A549 (cell line): ENCODE measurements around the gene GJA10. TPM values are rescaled to one million over a fixed set of nuclear protein-coding genes. Genes with fewer than 3 reads are reported as not detected.

Experiments
- ATAC-seq, 2 experiments: fragments of 200-7000 bp in 1 of 2; fragments of >200 bp in 1 of 2; cut with Nextera tagmentation in 1 of 2; cut with Tn5 transposase in 1 of 2; 3 replicates each; pipeline versions ENCODE4 v1.8.0 to v1.9.1; 2018 to 2020; ENCODE audit warnings: mild to moderate bottlenecking in 1 of 2, moderate library complexity in 1 of 2
- CTCF ChIA-PET: fragments of 300-600 bp; sonication (Branson Sonifier 250); formaldehyde crosslinking; extraction: SDS; loops from one replicate; lab custom pipeline; 2021; ENCODE audit warnings: antibody characterized with exemption, inconsistent platforms; lab: Yijun Ruan, JAX
- POLR2A ChIA-PET: fragments of 350-600 bp; formaldehyde crosslinking; extraction: SDS; loops from one replicate; lab custom pipeline; 2021; ENCODE audit warnings: antibody characterized with exemption, inconsistent platforms; lab: Yijun Ruan, JAX
- DNase-seq, 2 experiments: peaks; one replicate each; pipeline versions ENCODE4 v3.0.0 to v3.0.0-alpha.2; 2011 to 2016; ENCODE audit warnings: low read depth in 1 of 2, low spot score in 1 of 2
- FAIRE-seq: peaks from 2 replicates; lab custom pipeline; 2011; peaks lifted over from hg19 to GRCh38; lab: Jason Lieb, UNC
- H3K27ac ChIP-seq, 2 experiments: fragments of >200 bp; sonication (Bioruptor Twin); formaldehyde crosslinking; 3 replicates each; pipeline ENCODE4 v1.5.1; 2016 to 2017
- H3K4me1 ChIP-seq: fragments of >200 bp; sonication (Bioruptor Twin); formaldehyde crosslinking; 3 replicates; pipeline ENCODE4 v1.6.1; 2016
- H3K4me2 ChIP-seq: fragments of >200 bp; sonication (Bioruptor Twin); formaldehyde crosslinking; 3 replicates; pipeline ENCODE4 v1.6.1; 2016
- H3K4me3 ChIP-seq: fragments of >200 bp; sonication (Bioruptor Twin); formaldehyde crosslinking; 3 replicates; pipeline ENCODE4 v1.5.1; 2016
- H3K9me3 ChIP-seq: fragments of >200 bp; sonication (Bioruptor Twin); formaldehyde crosslinking; 3 replicates; pipeline ENCODE4 v1.6.1; 2016
- BHLHE40 ChIP-seq: IDR thresholded peaks from 2 replicates; pipeline ENCODE4 v1.6.1; 2012; ENCODE audit warnings: low read depth, low read length, inconsistent platforms
- CEBPB ChIP-seq, 2 experiments: fragments of >200 bp in 1 of 2; sonication (Bioruptor Twin) in 1 of 2; formaldehyde crosslinking in 1 of 2; IDR thresholded peaks; 2 replicates each; pipeline ENCODE4 v1.6.1; 2012 to 2016
- CHD2 ChIP-seq: fragments of 150-350 bp; IDR thresholded peaks from 2 replicates; pipeline ENCODE4 v1.6.1; 2014; ENCODE audit warnings: low read length; ENCODE audit not compliant: partially characterized antibody
- CTCF ChIP-seq: fragments of >200 bp; sonication (Bioruptor Twin); formaldehyde crosslinking; IDR thresholded peaks from 3 replicates; pipeline ENCODE4 v1.5.1; 2016
- EHF ChIP-seq: fragments of 250-450 bp; sonication (Bioruptor Pico); IDR thresholded peaks from 2 replicates; pipeline ENCODE4 v1.5.0; 2020; ENCODE audit warnings: mild to moderate bottlenecking
- EHMT2 ChIP-seq: fragments of 200-600 bp; sonication (generic); IDR thresholded peaks from 2 replicates; pipeline ENCODE4 v1.6.1; 2016; ENCODE audit warnings: antibody characterized with exemption, low read depth, mild to moderate bottlenecking, moderate library complexity
- ELK1 ChIP-seq: fragments of 150-350 bp; IDR thresholded peaks from 2 replicates; pipeline ENCODE4 v1.6.1; 2014; ENCODE audit warnings: low read depth, mild to moderate bottlenecking, low read length
- HDAC2 ChIP-seq: fragments of 200-600 bp; sonication (generic); IDR thresholded peaks from 2 replicates; pipeline ENCODE4 v1.6.1; 2016
- HES2 ChIP-seq: fragments of >200 bp; sonication (Bioruptor Twin); formaldehyde crosslinking; IDR thresholded peaks from 2 replicates; pipeline ENCODE4 v1.6.1; 2016
- HOXA7 ChIP-seq: fragments of 250-450 bp; sonication (Bioruptor Pico); IDR thresholded peaks from 2 replicates; pipeline ENCODE4 v1.5.0; 2020; ENCODE audit warnings: mild to moderate bottlenecking, moderate library complexity
- HOXB5 ChIP-seq: fragments of 250-450 bp; sonication (Bioruptor Pico); IDR thresholded peaks from 2 replicates; pipeline ENCODE4 v1.5.0; 2020; ENCODE audit warnings: mild to moderate bottlenecking, moderate library complexity
- MAX ChIP-seq: IDR thresholded peaks from 2 replicates; pipeline ENCODE4 v1.6.1; 2012
- NR3C1 ChIP-seq: fragments of >200 bp; sonication (Bioruptor Twin); formaldehyde crosslinking; IDR thresholded peaks from 3 replicates; pipeline ENCODE4 v1.6.1; 2017
- REST ChIP-seq: fragments of 200-600 bp; sonication (generic); IDR thresholded peaks from 2 replicates; pipeline ENCODE4 v1.6.1; 2016; ENCODE audit warnings: antibody characterized with exemption, mild to moderate bottlenecking, moderate library complexity
- RFX5 ChIP-seq: fragments of 450-650 bp; IDR thresholded peaks from 2 replicates; pipeline ENCODE4 v1.7.1; 2014; ENCODE audit warnings: antibody characterized with exemption, mild to moderate bottlenecking, moderate library complexity
- USF2 ChIP-seq: fragments of 450-650 bp; IDR thresholded peaks from 2 replicates; pipeline ENCODE4 v1.6.1; 2014; ENCODE audit warnings: antibody characterized with exemption
- WGBS: methylation state at CpG from one replicate; pipeline ENCODE4 v1.1.6; 2017; ENCODE audit errors: missing lambda C conversion rate; 5-methylcytosine and 5-hydroxymethylcytosine counted together
- polyA plus RNA-seq, 4 experiments: library from polyadenylated mRNA; depleted of rRNA in 3 of 4; stranded (reverse); fragments of >200 nt; fragmentation: RNase III in 1 of 4; extraction: RNeasy Plus Mini Kit Qiagen cat#74134 plus additional on column Dnase treatment in 1 of 4; gene quantifications; 2 replicates in 3 of 4; 3 replicates in 1 of 4; pipeline ENCODE4 v1.2.3, GENCODE V29; 2011 to 2017

The GJA10 gene
- polyA plus RNA-seq, 2 of the 4 experiments (the other 2 are of a cell fraction) = not detected

- H3K4me3 ChIP-seq = no peak overlapping the region
- no peak overlapping the region for H3K27ac ChIP-seq
- H3K9me3 ChIP-seq = no peaks in the 10 kb centered on the region
- POLR2A ChIA-PET = no interaction called here
- FAIRE-seq (no peak), ATAC-seq (no peak), DNase-seq (no peak)
- CTCF ChIA-PET = interaction anchor here (1.0 to 1.1 kb wide), 2 partner anchors 541 to 543 kb away, joined by 3 to 7 read pairs; no protein-coding TSS in a partner anchor
- 50% methylated on average over 1 of the region's 1 CpG for WGBS
- no peak for TF ChIP-seq HOXA7 (CRISPR knock-in tag)
- no peaks in the 10 kb centered on the region; the same call in 2 of the 3 replicates for H3K4me1 ChIP-seq
- no peak overlapping the region for H3K4me2 ChIP-seq
Observed at GRCh38 chr6:89936177-89936576, 41.9 kb downstream of the GJA10 start.

- 77% methylated on average over 12 of the region's 12 CpGs for WGBS
- H3K9me3 ChIP-seq = no peaks in the 10 kb centered on the region
- no peak for TF ChIP-seq HDAC2
- no peak for TF ChIP-seq USF2
- no peak for TF ChIP-seq HOXB5
- TF ChIP-seq ELK1 = no peak
- no peak for TF ChIP-seq MAX
- TF ChIP-seq EHMT2 = no peak
- no peak for DNase-seq
- ChIA-PET CTCF (interaction anchor here (6.6 kb wide), 1 partner anchor 542 kb away, joined by 62 read pairs; no protein-coding TSS in a partner anchor), POLR2A (no interaction called here)
- H3K27ac ChIP-seq = no peak overlapping the region
- H3K4me1 ChIP-seq = no peaks in the 10 kb centered on the region; the same call in 2 of the 3 replicates
- no peak for ATAC-seq
- no peak overlapping the region for H3K4me2 ChIP-seq
- no peak for FAIRE-seq
- H3K4me3 ChIP-seq = no peak overlapping the region
Observed at GRCh38 chr6:89938014-89938413, 43.7 kb downstream of the GJA10 start.

- no peak overlapping the region for H3K4me3 ChIP-seq
- no peaks in the 10 kb centered on the region; the same call in 2 of the 3 replicates for H3K4me1 ChIP-seq
- DNase-seq = no peak
- no peak for TF ChIP-seq BHLHE40
- no peak for TF ChIP-seq RFX5
- no peak for TF ChIP-seq REST
- TF ChIP-seq CHD2 = no peak
- TF ChIP-seq NR3C1 = no peak
- TF ChIP-seq CEBPB (IDR thresholded peaks at IDR 0.05) = no peak
- TF ChIP-seq CTCF = no peak
- TF ChIP-seq HES2 = no peak
- TF ChIP-seq EHF (CRISPR knock-in tag) = no peak
- no peak for TF ChIP-seq HOXB5
- no peak for ATAC-seq
- ChIA-PET CTCF (interaction anchor here (6.6 kb wide), 1 partner anchor 541 kb away, joined by 62 read pairs; no protein-coding TSS in a partner anchor), POLR2A (no interaction called here)
- no peak overlapping the region for H3K4me2 ChIP-seq
- H3K27ac ChIP-seq = no peak overlapping the region
- no peaks in the 10 kb centered on the region for H3K9me3 ChIP-seq
- 0% methylated on average over 2 of the region's 2 CpGs for WGBS
- no peak for FAIRE-seq
Observed at GRCh38 chr6:89939144-89939543, 44.9 kb downstream of the GJA10 start.
